ENCODE results near the gene GPC6.

DNA sequence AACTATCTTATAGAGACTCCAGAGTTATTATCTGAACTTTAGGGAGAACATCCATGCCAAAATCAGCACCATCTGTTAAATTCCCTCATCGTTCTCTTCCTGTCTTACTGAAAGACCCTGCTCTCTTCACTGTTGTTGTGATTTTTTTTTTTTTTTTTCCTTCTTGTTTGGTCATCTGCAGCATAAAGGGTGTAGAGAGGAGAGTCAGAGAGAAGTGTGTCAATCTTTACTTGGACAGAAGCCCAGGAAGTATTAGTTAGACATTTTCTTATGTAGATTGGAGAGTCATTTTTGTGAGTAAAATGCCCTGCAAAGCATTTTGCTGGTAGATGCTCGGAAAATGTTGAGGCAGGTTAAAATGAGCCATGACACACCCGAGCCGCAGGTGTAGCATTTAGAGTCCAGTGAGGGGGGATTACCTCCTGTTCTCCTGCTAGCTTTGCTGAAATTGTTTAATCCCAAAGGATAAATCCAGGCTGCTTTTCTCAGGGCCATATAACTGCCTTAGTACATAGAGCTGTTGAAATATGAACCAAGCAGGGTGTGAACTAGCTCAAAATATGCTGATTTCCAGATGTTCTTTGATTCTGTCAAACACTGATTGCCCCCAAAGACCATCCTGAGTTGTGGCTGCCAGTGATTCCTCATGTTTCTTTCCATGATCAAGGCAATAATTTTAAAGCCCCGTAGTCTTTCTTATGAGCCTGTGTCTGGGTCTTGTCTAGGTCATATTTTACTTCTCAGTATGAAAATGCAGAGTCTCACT is 1109.3 kb downstream of the GPC6 start:
- TF ChIP-seq, protein P1, sequence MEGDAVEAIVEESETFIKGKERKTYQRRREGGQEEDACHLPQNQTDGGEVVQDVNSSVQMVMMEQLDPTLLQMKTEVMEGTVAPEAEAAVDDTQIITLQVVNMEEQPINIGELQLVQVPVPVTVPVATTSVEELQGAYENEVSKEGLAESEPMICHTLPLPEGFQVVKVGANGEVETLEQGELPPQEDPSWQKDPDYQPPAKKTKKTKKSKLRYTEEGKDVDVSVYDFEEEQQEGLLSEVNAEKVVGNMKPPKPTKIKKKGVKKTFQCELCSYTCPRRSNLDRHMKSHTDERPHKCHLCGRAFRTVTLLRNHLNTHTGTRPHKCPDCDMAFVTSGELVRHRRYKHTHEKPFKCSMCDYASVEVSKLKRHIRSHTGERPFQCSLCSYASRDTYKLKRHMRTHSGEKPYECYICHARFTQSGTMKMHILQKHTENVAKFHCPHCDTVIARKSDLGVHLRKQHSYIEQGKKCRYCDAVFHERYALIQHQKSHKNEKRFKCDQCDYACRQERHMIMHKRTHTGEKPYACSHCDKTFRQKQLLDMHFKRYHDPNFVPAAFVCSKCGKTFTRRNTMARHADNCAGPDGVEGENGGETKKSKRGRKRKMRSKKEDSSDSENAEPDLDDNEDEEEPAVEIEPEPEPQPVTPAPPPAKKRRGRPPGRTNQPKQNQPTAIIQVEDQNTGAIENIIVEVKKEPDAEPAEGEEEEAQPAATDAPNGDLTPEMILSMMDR (IDR thresholded peaks at IDR 0.05) = no peak
- no peak for TF ChIP-seq POLR2A (IDR thresholded peaks at IDR 0.05)

All from uterus (tissue), 2 donors.